HCT116 (cell line): Measurements from ENCODE around the gene C1QTNF4. TPM values are rescaled to one million over a fixed set of nuclear protein-coding genes. Genes with fewer than 3 reads are reported as not detected.

Source experiments
- ATAC-seq: fragments of 200-7000 bp; cut with Tn5 transposase; 2 replicates; pipeline ENCODE4 v1.9.1; 2020; ENCODE audit warnings: mild to moderate bottlenecking, moderate library complexity
- BruUV-seq: library from RNA; stranded (reverse); fragments of 400-500 nt; replicated peaks from 2 replicates; lab custom pipeline; 2021; lab: Mats Ljungman, UMichigan
- CTCF ChIA-PET: fragments of 300-600 bp; sonication (Branson Sonifier 250); formaldehyde crosslinking; loops from one replicate; lab custom pipeline; 2021; ENCODE audit warnings: antibody characterized with exemption; lab: Charles Lee
- POLR2A ChIA-PET: fragments of 300-600, 350-600 bp; sonication (Branson Sonifier 250); formaldehyde crosslinking; loops from one replicate; lab custom pipeline; 2021; ENCODE audit warnings: antibody characterized with exemption; lab: Charles Lee
- RAD21 ChIA-PET, 2 experiments: fragments of 300-600 bp; sonication (Branson Sonifier 250); formaldehyde crosslinking; loops; one replicate each; lab custom pipeline; 2023; ENCODE audit warnings: low total read pairs in 2 of 2; ENCODE audit not compliant: uncharacterized antibody in 2 of 2, unreplicated experiment in 2 of 2, low non-redundant PET in 1 of 2; lab: Charles Lee
- DNase-seq: peaks from one replicate; pipeline ENCODE4 v3.0.0-alpha.2; 2010; ENCODE audit warnings: low read depth, low spot score
- H2AFZ ChIP-seq: fragments of 200-600 bp; shearing (Covaris generic), sonication (generic); 2 replicates; pipeline ENCODE4 v1.6.1; 2017; ENCODE audit warnings: low read depth, mixed run types, mixed read lengths, antibody characterized with exemption, low read length; ENCODE audit not compliant: poor library complexity, severe bottlenecking
- H3K27ac ChIP-seq: 2 replicates; pipeline ENCODE4 v1.5.1; 2012; ENCODE audit warnings: low read depth, low read length
- H3K27me3 ChIP-seq: fragments of 200-600 bp; sonication (generic); 2 replicates; pipeline ENCODE4 v1.6.1; 2016; ENCODE audit warnings: mixed run types, low read length, mixed read lengths; ENCODE audit not compliant: insufficient read depth
- H3K36me3 ChIP-seq, 2 experiments: fragments of 200-500 bp in 1 of 2; fragments of 200-600 bp in 1 of 2; sonication (Bioruptor generic) in 1 of 2; sonication (generic) in 1 of 2; 2 replicates each; pipeline versions ENCODE4 v1.5.1 to v1.6.1; 2014 to 2016; ENCODE audit warnings: low read length in 2 of 2, inconsistent platforms in 1 of 2, mixed read lengths in 1 of 2, mixed run types in 1 of 2; ENCODE audit not compliant: insufficient read depth in 2 of 2, control insufficient read depth in 1 of 2
- H3K4me1 ChIP-seq, 2 experiments: fragments of 200-600 bp in 1 of 2; sonication (generic) in 1 of 2; 2 replicates each; pipeline versions ENCODE4 v1.5.1 to v1.6.1; 2012 to 2017; ENCODE audit warnings: low read length in 2 of 2, inconsistent platforms in 1 of 2, mild to moderate bottlenecking in 1 of 2, mixed read lengths in 1 of 2, mixed run types in 1 of 2, moderate library complexity in 1 of 2; ENCODE audit not compliant: insufficient read depth in 2 of 2, control insufficient read depth in 1 of 2
- H3K4me2 ChIP-seq: fragments of 200-600 bp; sonication (generic); 2 replicates; pipeline ENCODE4 v1.6.1; 2017; ENCODE audit warnings: mixed run types, low read length, mixed read lengths
- H3K4me3 ChIP-seq, 2 experiments: fragments of 200-600 bp in 1 of 2; sonication (generic) in 1 of 2; replicated peaks in 1 of 2; 2 replicates each; pipeline ENCODE4 v1.5.1; 2011 to 2016; ENCODE audit warnings: low read length in 2 of 2, control low read depth in 1 of 2, low read depth in 1 of 2, mild to moderate bottlenecking in 1 of 2, mixed read lengths in 1 of 2, mixed run types in 1 of 2
- H3K79me2 ChIP-seq: fragments of 200-600 bp; sonication (generic); 2 replicates; pipeline ENCODE4 v1.6.1; 2017; ENCODE audit warnings: mild to moderate bottlenecking, mixed run types, low read length, moderate library complexity, mixed read lengths; ENCODE audit not compliant: insufficient read depth
- H3K9ac ChIP-seq: fragments of 200-600 bp; sonication (generic); 2 replicates; pipeline ENCODE4 v1.6.1; 2016; ENCODE audit warnings: low read length, mixed read lengths
- H3K9me2 ChIP-seq: fragments of 200-600 bp; sonication (generic), shearing (Covaris generic); 2 replicates; pipeline ENCODE4 v1.6.1; 2017; ENCODE audit warnings: mixed run types, mild to moderate bottlenecking, moderate library complexity; ENCODE audit not compliant: insufficient read depth
- H3K9me3 ChIP-seq, 2 experiments: fragments of 200-500 bp in 1 of 2; fragments of 200-600 bp in 1 of 2; sonication (Bioruptor generic) in 1 of 2; sonication (generic) in 1 of 2; 2 replicates each; pipeline ENCODE4 v1.6.1; 2014 to 2017; ENCODE audit warnings: low read length in 2 of 2, mixed read lengths in 2 of 2, inconsistent platforms in 1 of 2, low read depth in 1 of 2, mild to moderate bottlenecking in 1 of 2, mixed run types in 1 of 2, moderate library complexity in 1 of 2; ENCODE audit not compliant: control insufficient read depth in 1 of 2, insufficient read depth in 1 of 2
- H4K20me1 ChIP-seq: fragments of 200-600 bp; sonication (generic), shearing (Covaris generic); 2 replicates; pipeline ENCODE4 v1.6.1; 2017; ENCODE audit warnings: mixed run types, mild to moderate bottlenecking, moderate library complexity; ENCODE audit not compliant: insufficient read depth
- EGR1 ChIP-seq: IDR thresholded peaks from 2 replicates; pipeline ENCODE4 v1.6.1; 2012; ENCODE audit warnings: low read depth
- ELF1 ChIP-seq: IDR thresholded peaks from 2 replicates; pipeline ENCODE4 v1.6.1; 2012; ENCODE audit warnings: low read depth, borderline replicate concordance
- JUND ChIP-seq: IDR thresholded peaks from 2 replicates; pipeline ENCODE4 v1.6.1; 2012
- MAX ChIP-seq: IDR thresholded peaks from 2 replicates; pipeline ENCODE4 v1.6.1; 2012
- POLR2A ChIP-seq: IDR thresholded peaks from 2 replicates; pipeline ENCODE4 v1.7.0; 2011; ENCODE audit warnings: borderline replicate concordance; ENCODE audit not compliant: insufficient read depth, insufficient read length; ENCODE audit errors: extremely low read depth
- POLR2AphosphoS5 ChIP-seq: IDR thresholded peaks from 2 replicates; pipeline ENCODE4 v1.6.1; 2011; ENCODE audit warnings: mild to moderate bottlenecking, low read depth, low read length, moderate library complexity
- RAD21 ChIP-seq: IDR thresholded peaks from 2 replicates; pipeline ENCODE4 v1.6.1; 2012; ENCODE audit warnings: low read depth, mild to moderate bottlenecking
- REST ChIP-seq: IDR thresholded peaks from 2 replicates; pipeline ENCODE4 v1.6.1; 2012; ENCODE audit warnings: low read depth
- SIN3A ChIP-seq: IDR thresholded peaks from 2 replicates; pipeline ENCODE4 v1.6.1; 2012; ENCODE audit warnings: low read depth
- SP1 ChIP-seq: IDR thresholded peaks from 2 replicates; pipeline ENCODE4 v1.6.1; 2012; ENCODE audit warnings: low read depth
- TCF7L2 ChIP-seq: IDR thresholded peaks from 2 replicates; pipeline ENCODE4 v1.7.0; 2011; ENCODE audit warnings: borderline replicate concordance, inconsistent platforms; ENCODE audit not compliant: insufficient read depth, insufficient read length; ENCODE audit errors: extremely low read depth
- YY1 ChIP-seq: IDR thresholded peaks from 2 replicates; pipeline ENCODE4 v1.6.1; 2011; ENCODE audit warnings: low read length, low read depth, moderate library complexity, mild to moderate bottlenecking; ENCODE audit not compliant: insufficient replicate concordance; ENCODE audit errors: extremely low read depth
- ZFX ChIP-seq: fragments of 450-650 bp; IDR thresholded peaks from 2 replicates; pipeline ENCODE4 v1.6.1; 2017
- ZNF274 ChIP-seq: fragments of 200-500 bp; sonication (Bioruptor generic); IDR thresholded peaks from 2 replicates; pipeline ENCODE4 v1.6.1; 2014; ENCODE audit warnings: mild to moderate bottlenecking, low read depth, low read length, inconsistent platforms
- intact Hi-C: fragments of 100-400 bp; cut with micrococcal nuclease; formaldehyde crosslinking; loops from 2 replicates; pipeline ENCODE4 v1.10.0; 2022
- total RNA-seq: library from RNA; stranded (reverse); gene quantifications from one replicate; pipeline ENCODE4 v1.2.1, GENCODE V29; 2021; ENCODE audit not compliant: unreplicated experiment

Gene C1QTNF4
- total RNA-seq, 1 experiment from 2014 or later, result 0.34 TPM

GRCh38 chr11:47631473-47631872, 37.3 kb upstream of the C1QTNF4 start:
- no peaks in the 10 kb centered on the region for H3K9me2 ChIP-seq
- H3K27me3 ChIP-seq, result no peaks in the 10 kb centered on the region
- no TSS peak for BruUV-seq
- no peak overlapping the region for H3K4me2 ChIP-seq
- intact Hi-C loops, result no loop called here
- no peaks in the 10 kb centered on the region for H4K20me1 ChIP-seq
- no peak overlapping the region for H3K9ac ChIP-seq
- POLR2A ChIA-PET, result no interaction called here
- no peak overlapping the region for H3K4me3 ChIP-seq
- no peaks in the 10 kb centered on the region for H3K9me3 ChIP-seq
- H3K36me3 ChIP-seq, result peaks cover 44 to 50% of the 10 kb centered on the region in 2 experiments
- ATAC-seq (no peak), DNase-seq (no peak)
- H3K27ac ChIP-seq, result no peak overlapping the region
- RAD21 ChIA-PET, result no interaction called here
- H3K79me2 ChIP-seq, result no peaks in the 10 kb centered on the region
- CTCF ChIA-PET, result no interaction called here
- no peak overlapping the region for H2AFZ ChIP-seq
- TF ChIP-seq SIN3A (no peak), SP1 (no peak), ZNF274 (no peak), EGR1 (no peak), POLR2AphosphoS5 (no peak), TCF7L2 (no peak), RAD21 (no peak), ZFX (no peak), ELF1 (no peak), REST (no peak), POLR2A (no peak), YY1 (no peak), JUND (no peak), MAX (no peak)
- TF ChIP-seq, all 23 proteins: peak for 0
- no peaks in the 10 kb centered on the region for H3K4me1 ChIP-seq
